Adrenal gland (tissue), 12 donors: Measurements from ENCODE around the gene NEK2. TPM values are rescaled to one million over a fixed set of nuclear protein-coding genes. Genes with fewer than 3 reads are reported as not detected.

Source experiments
- DNase-seq, 7 donors: peaks; one replicate each; pipeline ENCODE4 v3.0.0-alpha.2; 2019 to 2020
- H3K27ac ChIP-seq, 5 donors: fragments of 200-600 bp; sonication (generic) in 4 of 5; 1 replicate in 3 of 5; 2 replicates in 2 of 5; pipeline versions ENCODE4 v1.5.1 to v1.8.0; 2016 to 2020; ENCODE audit warnings: mild to moderate bottlenecking in 1 of 5
- H3K27me3 ChIP-seq: fragments of 200-600 bp; 2 replicates; pipeline ENCODE4 v1.8.0; 2021
- H3K36me3 ChIP-seq, 2 donors: fragments of 200-600 bp; replicated peaks in 1 of 2; 1 replicate in 1 of 2; 2 replicates in 1 of 2; pipeline versions ENCODE4 v1.5.1 to v1.8.0; 2018 to 2022
- H3K4me1 ChIP-seq, 2 donors: fragments of 200-600 bp; replicated peaks in 1 of 2; 1 replicate in 1 of 2; 2 replicates in 1 of 2; pipeline versions ENCODE4 v1.5.1 to v1.8.0; 2018 to 2021
- H3K4me3 ChIP-seq, 4 donors: fragments of 200-600 bp; sonication (generic) in 3 of 4; one replicate each; pipeline ENCODE4 v1.5.1; 2016 to 2018
- H3K9me3 ChIP-seq, 3 donors: fragments of 200-600 bp; sonication (generic) in 1 of 3; replicated peaks in 1 of 3; 1 replicate in 2 of 3; 2 replicates in 1 of 3; pipeline versions ENCODE4 v1.5.1 to v1.8.0; 2016 to 2021
- CTCF ChIP-seq, 6 experiments: fragments of 450-650 bp in 4 of 6; fragments of 200-600 bp in 2 of 6; sonication (generic) in 1 of 6; IDR thresholded peaks; 1 replicate in 5 of 6; 2 replicates in 1 of 6; pipeline versions ENCODE4 v1.5.1 to v1.8.0; 2016 to 2021; ENCODE audit warnings: antibody characterized with exemption in 6 of 6, mild to moderate bottlenecking in 2 of 6, moderate library complexity in 1 of 6
- POLR2A ChIP-seq, 2 donors: fragments of 450-650 bp; IDR thresholded peaks; one replicate each; pipeline ENCODE4 v1.6.1; 2017; ENCODE audit warnings: antibody characterized with exemption in 2 of 2, mild to moderate bottlenecking in 2 of 2, moderate library complexity in 1 of 2
- WGBS, 4 donors: extraction: QIAGEN DNeasy Blood & Tissue Kit in 2 of 4; methylation state at CpG; one replicate each; pipeline versions ENCODE4 v1.1.5 to v1.1.7; 2013 to 2017; 5-methylcytosine and 5-hydroxymethylcytosine counted together
- intact Hi-C, 2 donors: fragments of 100-400 bp; cut with DNase I; formaldehyde crosslinking; loops; one replicate each; pipeline versions ENCODE4 v1.14.1 to v1.15.0; 2022 to 2023
- polyA plus RNA-seq, 3 donors: library from polyadenylated mRNA; stranded (reverse); fragments of 200-250 nt in 2 of 3; fragments of 350-450 nt in 1 of 3; fragmentation: Illumina TruSeq in 1 of 3; extraction: RNeasy Lipid Tissue Mini Kit (QIAGEN cat#74804) in 1 of 3; gene quantifications; one replicate each; pipeline ENCODE4 v1.2.3, GENCODE V29; 2013 to 2014
- total RNA-seq, 9 donors: library from RNA; depleted of rRNA in 4 of 9; stranded (reverse); fragments of >200 nt in 4 of 9; fragments of 120-200 nt in 1 of 9; fragmentation: NEBNext Ultra II Directional in 1 of 9; extraction: Animal tissue kit (Norgen Biotek cat#: 25700) in 1 of 9; gene quantifications; one replicate each; pipeline versions ENCODE4 v1.1.0 to v1.2.4, GENCODE V29; 2013 to 2023
- donor health status: healthy with polysubstance abuse.
- donor health status: Bipolar disorder and iron deficiency.
- donor health status: DM: yes; HTN: yes; CAD: no.
- donor health status: DM: no; HTN: no; CAD: no.
- donor health status: DM: no; HTN: no; CAD: no.
- donor health status: DM: yes; HTN: yes; CAD: no.

Gene NEK2
- total and polyA plus RNA-seq, 12 donors: 0.08 to 19.9 (median 0.95) TPM

- H3K27me3 ChIP-seq: no peaks in the 10 kb centered on the region
Observed at GRCh38 chr1:211640301-211640630, 35.2 kb downstream of the NEK2 start.

DNA sequence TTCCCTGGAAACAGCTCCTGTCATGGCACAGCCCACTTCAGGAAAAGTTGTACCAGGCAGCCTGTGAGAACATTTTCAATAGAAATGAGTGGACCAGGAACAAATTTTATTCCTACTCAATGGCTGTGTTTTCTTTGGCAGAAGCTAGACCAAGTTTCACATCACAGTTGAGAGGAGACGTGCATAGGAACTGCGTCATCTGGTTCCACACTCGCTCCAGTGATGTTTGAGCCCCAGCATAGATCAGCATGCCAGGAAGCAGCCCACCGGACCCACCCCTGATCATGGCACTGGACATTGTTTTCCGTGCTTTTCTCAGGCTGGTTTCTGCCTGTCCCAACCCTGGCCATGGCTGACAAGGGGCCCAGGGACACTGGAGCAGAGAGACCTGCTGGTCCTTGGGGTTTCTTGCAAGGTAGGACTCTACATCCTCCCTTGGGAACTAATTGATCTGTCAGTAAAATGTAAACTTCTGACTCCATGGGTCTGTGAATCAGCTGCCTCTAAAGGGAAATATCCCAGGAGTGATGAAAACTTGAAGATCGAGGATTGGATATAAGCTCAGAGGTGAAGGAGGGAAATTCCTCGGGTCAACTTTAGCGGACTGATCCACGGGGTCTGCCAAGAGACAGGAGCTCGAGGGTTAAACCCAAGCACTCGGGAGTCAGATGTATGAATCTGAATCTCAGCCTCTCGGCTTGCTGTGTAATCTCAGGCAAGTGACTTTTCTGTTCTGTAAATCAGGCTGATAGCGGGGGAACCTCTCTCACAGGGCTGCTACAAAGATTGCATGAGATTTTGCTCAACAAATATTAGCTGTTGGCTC is 35.7 kb downstream of the NEK2 start:
- Histone ChIP-seq H3K36me3 (no peaks in the 10 kb centered on the region), H3K9me3 (no peaks in the 10 kb centered on the region), H3K4me1 (peaks cover 13 to 14% of the 10 kb centered on the region in 2 donors), H3K27ac (peak overlapping the region in 3 of 5 donors; percentile 11 to 23 (median 17)), H3K4me3 (no peak overlapping the region), H3K27me3 (no peaks in the 10 kb centered on the region)
- WGBS, 4 donors: 45 to 64% (median 52%) methylated on average over 12 to 13 of the region's 13 CpGs
- intact Hi-C loops: no loop called here
- no peak for TF ChIP-seq CTCF (IDR thresholded peaks at IDR 0.05)
- TF ChIP-seq POLR2A (IDR thresholded peaks at IDR 0.05): no peak
- peak in 2 of 7 donors; percentile 18 to 46 for DNase-seq

More at GRCh38 chr1:211640301-211640630, 35.2 kb downstream of the NEK2 start:
- no peaks in the 10 kb centered on the region for H3K36me3 ChIP-seq
- peak overlapping the region in 3 of 5 donors; percentile 11 to 23 (median 17) for H3K27ac ChIP-seq
- H3K9me3 ChIP-seq: no peaks in the 10 kb centered on the region
- WGBS, 4 donors: 45 to 64% (median 53%) methylated on average over 1 of the region's 1 CpG
- no peak overlapping the region for H3K4me3 ChIP-seq
- peak in 1 of 7 donors; percentile 21 for DNase-seq
- intact Hi-C loops: no loop called here
- no peak for TF ChIP-seq CTCF (IDR thresholded peaks at IDR 0.05)
- no peak for TF ChIP-seq POLR2A (IDR thresholded peaks at IDR 0.05)
- H3K4me1 ChIP-seq: peaks cover 13 to 14% of the 10 kb centered on the region in 2 donors

GRCh38 chr1:211638689-211639101 is 36.7 kb downstream of the NEK2 start:
- Histone ChIP-seq H3K4me1 (peaks cover 9% of the 10 kb centered on the region in 2 donors), H3K9me3 (no peaks in the 10 kb centered on the region), H3K27ac (no peak overlapping the region), H3K4me3 (no peak overlapping the region), H3K27me3 (no peaks in the 10 kb centered on the region), H3K36me3 (no peaks in the 10 kb centered on the region)
- TF ChIP-seq POLR2A (IDR thresholded peaks at IDR 0.05) (no peak), CTCF (IDR thresholded peaks at IDR 0.05) (no peak)
- intact Hi-C loops: no loop called here
- peak in 2 of 7 donors; percentile 19 to 48 for DNase-seq
- WGBS, 4 donors: 73 to 91% (median 86%) methylated on average over 5 of the region's 5 CpGs

DNA sequence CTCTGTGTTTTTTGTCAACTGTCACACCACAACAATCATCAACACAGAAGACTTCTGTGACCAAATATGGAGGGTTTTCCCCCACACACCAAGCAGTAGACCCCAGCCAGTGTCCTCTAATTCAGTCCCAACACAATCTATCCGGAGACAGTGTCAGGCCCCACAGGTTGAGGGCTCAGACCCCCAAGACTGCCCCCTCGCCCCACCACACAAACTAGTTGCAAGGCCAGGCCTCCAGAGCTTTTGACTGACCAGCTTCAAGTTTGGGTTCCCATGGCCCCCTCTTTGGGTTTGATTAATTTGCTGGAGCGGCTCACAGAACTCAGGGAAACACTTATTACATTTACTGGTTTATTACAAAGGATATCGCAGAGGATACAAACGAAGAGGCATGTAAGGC is 37.2 kb downstream of the NEK2 start:
- H3K27ac ChIP-seq: no peak overlapping the region
- no peak for TF ChIP-seq POLR2A (IDR thresholded peaks at IDR 0.05)
- TF ChIP-seq CTCF (IDR thresholded peaks at IDR 0.05): no peak
- H3K27me3 ChIP-seq: no peaks in the 10 kb centered on the region
- intact Hi-C loops: no loop called here
- H3K9me3 ChIP-seq: no peaks in the 10 kb centered on the region
- H3K4me1 ChIP-seq: peaks cover 4 to 9% of the 10 kb centered on the region in 2 donors
- no peaks in the 10 kb centered on the region for H3K36me3 ChIP-seq
- H3K4me3 ChIP-seq: no peak overlapping the region
- 72 to 97% (median 79%) methylated on average over 5 of the region's 5 CpGs for WGBS, 4 donors
- peak in 2 of 7 donors; percentile 9 to 15 for DNase-seq
